Ascending aorta (tissue), 2 donors: Measurements from ENCODE around the gene NEK10. TPM values are rescaled to one million over a fixed set of nuclear protein-coding genes. Genes with fewer than 3 reads are reported as not detected.

Source experiments
- DNase-seq, 2 donors: peaks; one replicate each; pipeline ENCODE4 v3.0.0-alpha.2; 2019; ENCODE audit warnings: low spot score in 2 of 2
- H3K27ac ChIP-seq, 2 donors: fragments of 200-600 bp; sonication (generic); one replicate each; pipeline ENCODE4 v1.5.1; 2016 to 2017; ENCODE audit warnings: mild to moderate bottlenecking in 1 of 2
- H3K27me3 ChIP-seq: fragments of 200-600 bp; sonication (generic); one replicate; pipeline ENCODE4 v1.5.1; 2017
- H3K36me3 ChIP-seq, 2 donors: fragments of 200-600 bp; sonication (generic); one replicate each; pipeline ENCODE4 v1.5.1; 2016
- H3K4me1 ChIP-seq, 2 donors: fragments of 200-600 bp; sonication (generic); one replicate each; pipeline ENCODE4 v1.5.1; 2016 to 2017; ENCODE audit warnings: mild to moderate bottlenecking in 1 of 2
- H3K4me3 ChIP-seq, 2 donors: fragments of 200-600 bp; sonication (generic); one replicate each; pipeline ENCODE4 v1.5.1; 2016 to 2017; ENCODE audit warnings: mild to moderate bottlenecking in 1 of 2
- H3K9me3 ChIP-seq, 2 donors: fragments of 200-600 bp; sonication (generic); one replicate each; pipeline ENCODE4 v1.5.1; 2016
- CTCF ChIP-seq, 3 experiments: fragments of 200-600 bp in 2 of 3; fragments of 450-650 bp in 1 of 3; sonication (generic) in 2 of 3; IDR thresholded peaks; one replicate each; pipeline ENCODE4 v1.5.1; 2016 to 2019; ENCODE audit warnings: antibody characterized with exemption in 3 of 3, mild to moderate bottlenecking in 1 of 3, moderate library complexity in 1 of 3
- intact Hi-C: fragments of 100-400 bp; cut with DNase I; formaldehyde crosslinking; loops from one replicate; pipeline ENCODE4 v1.15.1; 2023
- total RNA-seq: library from RNA; depleted of rRNA; stranded (reverse); fragments of >200 nt; gene quantifications from one replicate; pipeline ENCODE4 v1.1.0, GENCODE V29; 2016

NEK10 gene
- total RNA-seq, 1 donor from 2014 or later = not detected

- Histone ChIP-seq H3K27ac (no peak overlapping the region), H3K36me3 (no peaks in the 10 kb centered on the region), H3K4me1 (no peaks in the 10 kb centered on the region), H3K27me3 (no peaks in the 10 kb centered on the region), H3K4me3 (no peak overlapping the region), H3K9me3 (no peaks in the 10 kb centered on the region)
- no peak for TF ChIP-seq CTCF (IDR thresholded peaks at IDR 0.05)
- DNase-seq = no peak
- intact Hi-C loops = no loop called here
Observed at GRCh38 chr3:27221264-27221932, 147.8 kb downstream of the NEK10 start.

- intact Hi-C loops = no loop called here
- DNase-seq = no peak
- H3K4me1 ChIP-seq = no peaks in the 10 kb centered on the region
- H3K27ac ChIP-seq = no peak overlapping the region
- no peaks in the 10 kb centered on the region for H3K36me3 ChIP-seq
- TF ChIP-seq CTCF (IDR thresholded peaks at IDR 0.05) = no peak
- H3K4me3 ChIP-seq = no peak overlapping the region
- no peaks in the 10 kb centered on the region for H3K9me3 ChIP-seq
- H3K27me3 ChIP-seq = no peaks in the 10 kb centered on the region
Observed at GRCh38 chr3:27220166-27220565, 149.0 kb downstream of the NEK10 start.

GRCh38 chr3:27219127-27219845 lies 149.9 kb downstream of the NEK10 start:
- no peak for DNase-seq
- TF ChIP-seq CTCF (IDR thresholded peaks at IDR 0.05) = no peak
- Histone ChIP-seq H3K4me3 (no peak overlapping the region), H3K36me3 (no peaks in the 10 kb centered on the region), H3K4me1 (no peaks in the 10 kb centered on the region), H3K9me3 (no peaks in the 10 kb centered on the region), H3K27me3 (no peaks in the 10 kb centered on the region), H3K27ac (no peak overlapping the region)
- intact Hi-C loops = no loop called here

- DNase-seq = no peak
Observed at GRCh38 chr3:27216955-27217552, 152.1 kb downstream of the NEK10 start.

GRCh38 chr3:27216295-27216855 lies 152.8 kb downstream of the NEK10 start:
- intact Hi-C loops = no loop called here
- no peak for TF ChIP-seq CTCF (IDR thresholded peaks at IDR 0.05)
- Histone ChIP-seq H3K27ac (no peak overlapping the region), H3K9me3 (no peaks in the 10 kb centered on the region), H3K36me3 (no peaks in the 10 kb centered on the region), H3K4me3 (no peak overlapping the region), H3K27me3 (no peaks in the 10 kb centered on the region), H3K4me1 (no peaks in the 10 kb centered on the region)
- no peak for DNase-seq

More at GRCh38 chr3:27216955-27217552, 152.1 kb downstream of the NEK10 start:
- Histone ChIP-seq H3K36me3 (no peaks in the 10 kb centered on the region), H3K27me3 (no peaks in the 10 kb centered on the region), H3K9me3 (no peaks in the 10 kb centered on the region), H3K4me3 (no peak overlapping the region), H3K4me1 (no peaks in the 10 kb centered on the region), H3K27ac (no peak overlapping the region)
- TF ChIP-seq CTCF (IDR thresholded peaks at IDR 0.05) = no peak
- intact Hi-C loops = no loop called here
